VCaP (cell line): Measurements from ENCODE around the gene CD27.
"Not testable (repeated sequence)": the region's sequence is repeated elsewhere in the genome, so short reads cannot be mapped to it uniquely, and the experiment has no call there.

Source experiments
- H3K27ac ChIP-seq: fragments of 450-650 bp; 2 replicates; pipeline ENCODE4 v1.5.1; 2017
- CTCF ChIP-seq: fragments of 450-650 bp; conservative IDR thresholded peaks from 2 replicates; pipeline ENCODE4 v1.5.1; 2017; ENCODE audit warnings: mild to moderate bottlenecking, moderate library complexity

CD27 gene

GRCh38 chr12:6494258-6494743, 49.5 kb downstream of the CD27 start:
- peak overlapping the region; percentile 96 for H3K27ac ChIP-seq
- peak; percentile 23 for TF ChIP-seq CTCF

- H3K27ac ChIP-seq, result peak overlapping the region; percentile 96
- no peak for TF ChIP-seq CTCF
Observed at GRCh38 chr12:6494968-6495367, 50.2 kb downstream of the CD27 start.

GRCh38 chr12:6497291-6497690, 52.5 kb downstream of the CD27 start:
- not testable (repeated sequence) for H3K27ac ChIP-seq

GRCh38 chr12:6500466-6500865, 55.7 kb downstream of the CD27 start:
- H3K27ac ChIP-seq, result no peak overlapping the region
- TF ChIP-seq CTCF, result no peak
